ENCODE results near the gene HS3ST5.

- TF ChIP-seq CTCF (IDR thresholded peaks at IDR 0.05) (no peak), POLR2A (IDR thresholded peaks at IDR 0.05) (no peak), POLR2AphosphoS5 (IDR thresholded peaks at IDR 0.05) (no peak)
Measured at GRCh38 chr6:114375541-114376192, 32.8 kb upstream of the HS3ST5 start.

All from breast epithelium (tissue), 3 donors.